Bronchial epithelial cell (primary cell): ENCODE data around the gene C20orf202. TPM values are rescaled to one million over a fixed set of nuclear protein-coding genes. Genes with fewer than 3 reads are reported as not detected.

Source experiments
- DNase-seq: peaks from one replicate; pipeline ENCODE4 v3.0.0-alpha.2; 2010; ENCODE audit warnings: low read depth
- FAIRE-seq: peaks from 2 replicates; lab custom pipeline; 2011; peaks lifted over from hg19 to GRCh38; lab: Jason Lieb, UNC
- H3K27me3 ChIP-seq: 2 replicates; pipeline ENCODE4 v1.5.1; 2011; ENCODE audit warnings: low read length; ENCODE audit not compliant: control insufficient read depth, insufficient read depth
- H3K36me3 ChIP-seq: 2 replicates; pipeline ENCODE4 v1.5.1; 2011; ENCODE audit warnings: low read length; ENCODE audit not compliant: control insufficient read depth, insufficient read depth
- H3K4me3 ChIP-seq: 2 replicates; pipeline ENCODE4 v1.5.1; 2011; ENCODE audit warnings: mild to moderate bottlenecking, low read depth, low read length, control low read depth
- total RNA-seq: library from RNA; depleted of rRNA; stranded (reverse); fragments of >200 nt; gene quantifications from 2 replicates; pipeline ENCODE4 v1.2.1, GENCODE V29; 2014
- TF ChIP-seq, protein P1 (sequence below): IDR thresholded peaks from 2 replicates; pipeline ENCODE4 v1.5.1; 2011; ENCODE audit warnings: mild to moderate bottlenecking, moderate library complexity, low read length, control low read depth, inconsistent platforms; ENCODE audit not compliant: insufficient read depth, severe bottlenecking

C20orf202 gene
- total RNA-seq, 1 donor from 2014 or later: not detected

DNA sequence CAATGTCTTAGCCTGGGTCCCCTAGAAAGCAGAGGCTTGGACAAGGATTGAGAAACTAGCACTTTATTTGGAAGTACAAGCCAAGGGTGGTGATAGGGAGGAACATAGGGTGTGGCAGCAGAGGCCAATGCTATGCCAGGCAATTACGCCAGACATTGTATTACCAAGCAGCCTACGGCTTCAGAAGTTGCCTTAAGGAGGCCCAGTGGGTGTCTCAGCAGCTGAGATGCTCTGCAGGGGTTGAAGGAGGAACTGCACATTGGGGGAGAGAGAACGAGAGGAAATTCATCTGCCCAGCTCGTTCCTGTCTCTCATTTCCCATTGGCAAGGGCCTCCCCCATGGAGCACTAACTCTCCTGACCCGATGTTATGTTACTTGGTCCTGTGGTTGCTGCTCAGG lies 859 bp downstream of the C20orf202 start:
- H3K4me3 ChIP-seq: no peak overlapping the region
- no peak for FAIRE-seq
- no peaks in the 10 kb centered on the region for H3K36me3 ChIP-seq
- no peak for DNase-seq
- TF ChIP-seq, protein P1, sequence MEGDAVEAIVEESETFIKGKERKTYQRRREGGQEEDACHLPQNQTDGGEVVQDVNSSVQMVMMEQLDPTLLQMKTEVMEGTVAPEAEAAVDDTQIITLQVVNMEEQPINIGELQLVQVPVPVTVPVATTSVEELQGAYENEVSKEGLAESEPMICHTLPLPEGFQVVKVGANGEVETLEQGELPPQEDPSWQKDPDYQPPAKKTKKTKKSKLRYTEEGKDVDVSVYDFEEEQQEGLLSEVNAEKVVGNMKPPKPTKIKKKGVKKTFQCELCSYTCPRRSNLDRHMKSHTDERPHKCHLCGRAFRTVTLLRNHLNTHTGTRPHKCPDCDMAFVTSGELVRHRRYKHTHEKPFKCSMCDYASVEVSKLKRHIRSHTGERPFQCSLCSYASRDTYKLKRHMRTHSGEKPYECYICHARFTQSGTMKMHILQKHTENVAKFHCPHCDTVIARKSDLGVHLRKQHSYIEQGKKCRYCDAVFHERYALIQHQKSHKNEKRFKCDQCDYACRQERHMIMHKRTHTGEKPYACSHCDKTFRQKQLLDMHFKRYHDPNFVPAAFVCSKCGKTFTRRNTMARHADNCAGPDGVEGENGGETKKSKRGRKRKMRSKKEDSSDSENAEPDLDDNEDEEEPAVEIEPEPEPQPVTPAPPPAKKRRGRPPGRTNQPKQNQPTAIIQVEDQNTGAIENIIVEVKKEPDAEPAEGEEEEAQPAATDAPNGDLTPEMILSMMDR: no peak
- peaks cover 3% of the 10 kb centered on the region for H3K27me3 ChIP-seq

DNA sequence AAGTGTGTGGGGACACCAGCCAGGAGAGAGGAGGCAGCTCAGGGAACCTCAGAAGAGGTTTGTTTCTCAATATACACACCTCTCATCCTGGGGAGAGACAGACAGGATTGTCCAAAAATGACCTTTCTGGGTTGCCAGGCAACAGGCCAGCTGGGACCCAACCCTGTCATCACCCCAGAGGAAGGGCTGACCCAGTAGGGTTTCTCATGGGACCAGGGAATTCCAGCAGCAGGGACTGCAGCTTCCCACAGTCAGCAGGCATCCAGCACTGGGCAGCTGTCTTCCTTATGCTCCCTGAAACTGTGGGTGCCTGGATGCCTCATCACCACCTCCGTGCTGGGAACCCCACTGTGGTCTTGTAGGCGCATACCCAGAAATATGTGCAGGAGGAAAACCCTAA lies 1.3 kb downstream of the C20orf202 start:
- FAIRE-seq (no peak), DNase-seq (no peak)
- Histone ChIP-seq H3K27me3 (peaks cover 3% of the 10 kb centered on the region), H3K36me3 (no peaks in the 10 kb centered on the region), H3K4me3 (no peak overlapping the region)
- TF ChIP-seq, protein P1: no peak

DNA sequence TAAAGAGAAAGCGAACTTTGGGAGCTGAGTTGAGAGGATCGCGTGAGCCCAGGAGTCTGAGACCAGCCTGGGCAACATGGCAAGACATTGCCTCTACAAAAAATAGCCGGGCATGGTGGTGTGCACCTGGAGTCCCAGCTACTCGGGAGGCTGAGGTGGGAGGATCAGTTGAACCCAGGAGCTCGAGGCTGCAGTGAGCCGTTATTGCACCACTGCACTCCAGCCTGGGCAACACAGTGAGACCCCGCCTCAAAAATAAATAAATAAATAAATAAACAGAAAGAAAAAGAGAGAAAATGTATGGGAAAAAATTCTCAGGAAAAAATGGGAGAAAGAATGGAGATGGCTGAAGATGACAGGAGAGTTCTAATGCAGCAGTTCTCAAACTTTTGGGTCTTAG lies 2.5 kb downstream of the C20orf202 start:
- FAIRE-seq: no peak
- Histone ChIP-seq H3K4me3 (no peak overlapping the region), H3K27me3 (peaks cover 3% of the 10 kb centered on the region), H3K36me3 (no peaks in the 10 kb centered on the region)
- DNase-seq: no peak
- TF ChIP-seq, protein P1: no peak

DNA sequence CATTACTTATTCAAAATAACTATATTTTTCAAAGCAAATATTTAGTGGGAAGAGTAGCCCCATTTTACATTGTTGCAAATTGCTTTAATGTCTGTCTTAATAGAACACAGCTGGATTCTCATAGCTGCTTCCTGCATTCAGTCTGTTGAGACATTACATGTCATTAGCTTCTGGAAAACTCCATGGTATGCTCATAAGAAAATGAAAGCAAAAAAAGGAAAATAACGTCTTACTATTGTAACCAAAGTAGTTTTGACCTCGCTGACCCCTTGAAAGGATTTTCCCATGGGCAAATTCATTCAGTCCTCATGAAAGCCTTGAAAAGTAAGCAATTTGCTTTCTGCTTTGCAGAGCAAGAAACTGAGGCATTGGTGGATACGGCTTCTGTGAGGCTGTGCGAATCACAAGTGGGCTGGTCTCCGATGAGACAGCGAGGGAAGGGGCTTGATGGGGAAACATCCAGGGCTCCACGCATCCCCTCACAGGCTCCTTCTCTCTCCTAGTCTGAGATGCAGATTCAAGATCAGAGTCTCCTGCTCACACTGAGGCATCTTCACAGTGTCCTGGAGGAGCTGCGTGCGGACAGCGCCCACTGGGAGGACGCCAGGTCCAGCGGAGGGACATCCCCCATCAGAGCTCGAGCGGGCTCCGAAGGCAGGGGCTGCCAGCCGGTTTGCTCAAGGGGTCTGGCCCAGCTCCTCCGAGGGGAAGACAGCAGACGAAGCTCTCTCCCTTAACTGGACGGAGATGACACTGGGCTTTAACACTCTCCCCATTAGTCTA lies 3.3 kb downstream of the C20orf202 start:
- TF ChIP-seq, protein P1: no peak
- Histone ChIP-seq H3K4me3 (no peak overlapping the region), H3K27me3 (peaks cover 3% of the 10 kb centered on the region), H3K36me3 (no peaks in the 10 kb centered on the region)
- FAIRE-seq: no peak
- no peak for DNase-seq

DNA sequence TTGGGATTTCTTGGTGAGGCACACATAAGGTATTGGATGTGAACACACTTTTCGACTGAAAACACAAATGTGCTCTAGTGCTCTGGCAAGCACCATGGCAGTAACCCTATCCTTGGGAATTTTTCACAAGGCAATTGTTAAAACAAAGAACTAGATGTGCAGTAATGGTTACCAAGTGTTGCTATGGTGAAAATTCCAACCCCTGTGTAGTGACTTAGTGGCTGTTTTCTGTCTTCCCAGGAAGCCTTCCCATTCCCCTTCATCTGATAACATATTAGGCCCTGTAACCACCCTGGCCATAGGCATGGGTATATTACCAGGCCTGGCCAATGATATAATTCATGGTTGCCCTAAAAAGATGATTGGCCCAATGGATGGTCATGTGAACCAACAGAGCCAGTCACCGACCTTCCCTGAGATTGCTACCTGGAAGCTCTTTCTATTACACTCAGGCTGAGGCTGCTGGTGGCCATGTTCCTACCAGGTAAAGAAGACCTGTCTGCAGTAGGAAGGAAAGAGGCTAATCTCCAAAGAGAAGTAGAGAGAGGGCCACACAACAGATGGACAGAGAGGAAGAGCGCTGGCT lies 4.1 kb downstream of the C20orf202 start:
- Histone ChIP-seq H3K27me3 (peaks cover 3% of the 10 kb centered on the region), H3K4me3 (no peak overlapping the region), H3K36me3 (no peaks in the 10 kb centered on the region)
- DNase-seq (no peak), FAIRE-seq (no peak)
- TF ChIP-seq, protein P1: no peak
